Ureter (tissue), 1 donor: Measurements from ENCODE around the gene NBAS. TPM values are rescaled to one million over a fixed set of nuclear protein-coding genes. Genes with fewer than 3 reads are reported as not detected.
"Not testable (repeated sequence)": the region's sequence is repeated elsewhere in the genome, so short reads cannot be mapped to it uniquely, and the experiment has no call there.

Experiments
- DNase-seq: peaks from one replicate; pipeline ENCODE4 v3.0.0-alpha.2; 2020; ENCODE audit warnings: low spot score
- total RNA-seq: library from RNA; stranded (reverse); gene quantifications from one replicate; pipeline ENCODE4 v1.2.4, GENCODE V29; 2023
- donor health status: DM: yes; HTN: yes; CAD: no.

NBAS gene
- total RNA-seq, 1 donor from 2014 or later, result 55.1 TPM

DNA sequence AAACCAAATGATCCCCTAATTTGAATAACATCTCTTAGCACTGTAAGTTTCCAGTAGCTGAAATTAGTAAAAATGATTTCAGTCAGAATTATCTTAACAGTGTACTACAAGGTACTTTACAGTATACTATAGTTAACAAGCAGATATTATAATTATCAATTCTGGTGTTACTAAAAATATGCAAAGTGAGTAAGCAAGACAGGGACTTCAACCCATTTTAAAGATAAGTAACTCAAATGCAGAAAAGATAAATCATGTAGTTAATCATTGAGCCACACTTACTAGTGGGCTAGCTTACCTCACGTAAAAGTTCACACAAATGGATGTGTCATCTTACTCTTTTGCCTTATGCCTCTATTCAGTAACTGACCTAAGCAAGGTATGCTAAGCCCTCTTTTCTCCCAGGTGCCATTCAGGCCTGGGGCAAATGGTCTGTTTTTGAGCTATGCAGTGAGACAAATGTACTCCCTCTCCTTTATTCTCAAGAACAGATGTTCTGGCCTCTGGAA is 101.0 kb downstream of the NBAS start:
- no peak for DNase-seq

DNA sequence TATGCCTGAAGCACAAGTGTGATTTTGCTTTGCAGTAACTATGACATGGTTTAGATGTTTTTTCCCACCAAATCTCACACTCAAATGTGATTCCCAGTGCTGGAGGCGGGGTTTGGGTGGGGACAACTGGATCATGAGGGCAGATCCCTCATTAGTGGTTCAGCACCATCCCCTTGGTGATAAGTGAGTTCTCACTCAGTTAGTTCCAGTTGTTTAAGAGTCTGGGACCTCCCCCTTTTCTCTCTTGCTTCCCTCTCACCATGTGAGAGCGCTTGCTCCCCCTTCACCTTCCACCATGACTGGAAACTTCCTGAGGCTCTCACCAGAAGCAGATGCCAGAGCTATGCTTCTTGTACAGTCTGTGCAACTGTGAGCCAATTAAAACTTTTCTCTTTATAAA is 102.9 kb downstream of the NBAS start:
- no peak for DNase-seq

DNA sequence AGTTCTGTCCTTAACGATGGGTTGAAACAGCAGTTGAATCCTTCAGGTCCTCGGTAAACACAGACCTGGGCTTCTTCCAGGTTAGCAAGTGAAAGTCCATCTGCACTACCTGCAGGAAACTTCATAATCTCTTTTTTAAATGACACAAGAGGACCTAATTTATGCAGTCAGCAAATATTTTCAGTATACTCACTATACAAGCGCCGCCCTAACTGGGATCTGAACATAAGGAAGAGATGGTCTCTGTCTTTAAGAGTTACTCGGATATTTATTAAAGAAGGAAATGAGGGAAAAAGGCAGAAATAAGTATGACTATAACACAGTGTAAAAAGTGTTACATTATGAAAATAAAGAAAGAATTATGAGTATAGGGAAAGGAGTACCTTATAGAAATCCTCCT is 103.3 kb downstream of the NBAS start:
- no peak for DNase-seq

DNA sequence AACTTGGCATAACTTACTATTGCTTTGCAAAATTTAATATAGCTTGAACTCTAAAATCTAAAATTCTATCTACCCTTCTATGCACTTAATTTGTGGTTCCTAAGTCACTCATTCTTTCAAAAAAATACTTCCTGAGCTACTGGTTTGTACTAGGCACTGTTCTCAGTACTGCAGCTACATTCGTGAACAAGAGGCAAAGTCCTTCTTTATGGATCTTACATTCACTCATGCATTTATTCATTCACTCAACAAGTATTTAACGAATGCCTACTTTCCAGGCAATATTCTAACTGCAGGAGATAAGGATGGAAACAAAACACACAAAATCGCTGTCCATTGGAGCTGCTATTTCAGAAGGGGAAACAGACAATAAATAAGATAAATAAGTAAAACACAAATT is 104.8 kb downstream of the NBAS start:
- no peak for DNase-seq

DNA sequence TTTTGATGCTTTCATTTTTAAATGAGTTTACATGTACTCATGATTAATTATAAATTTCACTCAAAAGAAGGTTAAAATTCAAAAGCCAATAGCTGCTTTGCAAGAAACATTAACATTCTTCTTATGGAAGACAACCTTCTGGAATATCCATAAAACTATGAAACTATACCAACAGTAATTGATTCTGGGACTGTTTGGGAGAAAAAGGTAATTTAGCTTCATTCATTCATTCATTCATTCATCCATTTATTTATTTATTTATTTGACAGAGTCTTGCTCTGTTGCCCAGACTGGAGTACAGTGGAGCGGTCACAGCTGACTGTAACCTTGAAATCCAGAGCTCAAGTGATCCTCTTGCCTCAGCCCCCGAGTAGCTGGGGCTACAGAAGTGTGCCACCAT is 110.3 kb downstream of the NBAS start:
- DNase-seq, result no peak

DNA sequence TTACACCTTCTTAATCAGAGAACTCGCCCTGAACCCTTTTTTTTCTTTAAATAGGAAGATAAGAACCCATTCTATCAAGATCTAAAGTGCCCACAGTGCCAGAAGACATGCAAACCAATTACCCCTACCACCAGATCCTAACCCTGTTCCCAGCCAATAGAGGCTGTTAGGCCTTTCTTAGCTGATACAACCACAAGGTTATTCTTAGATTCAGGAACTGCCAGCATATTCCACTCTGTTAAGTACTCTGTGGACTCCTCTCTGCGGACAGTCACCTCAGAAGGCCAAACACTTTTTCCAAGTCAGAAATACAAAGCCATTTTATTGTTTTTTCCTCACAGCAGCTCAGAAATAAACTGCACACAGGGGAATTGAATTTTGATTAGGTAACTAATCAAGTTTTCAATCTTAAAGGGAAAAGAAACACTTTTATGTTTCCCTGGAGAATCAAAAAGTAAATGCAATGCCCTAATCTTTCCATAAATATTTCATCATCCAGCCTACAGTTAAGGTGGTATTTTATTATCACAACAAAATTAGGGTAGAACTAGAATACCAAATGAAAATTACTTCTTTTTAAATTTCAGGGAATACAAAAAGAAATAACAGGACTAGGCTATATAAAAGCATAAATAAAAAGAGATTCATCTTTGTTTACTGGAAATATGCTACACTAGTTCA is 111.4 kb downstream of the NBAS start:
- DNase-seq, result no peak

DNA sequence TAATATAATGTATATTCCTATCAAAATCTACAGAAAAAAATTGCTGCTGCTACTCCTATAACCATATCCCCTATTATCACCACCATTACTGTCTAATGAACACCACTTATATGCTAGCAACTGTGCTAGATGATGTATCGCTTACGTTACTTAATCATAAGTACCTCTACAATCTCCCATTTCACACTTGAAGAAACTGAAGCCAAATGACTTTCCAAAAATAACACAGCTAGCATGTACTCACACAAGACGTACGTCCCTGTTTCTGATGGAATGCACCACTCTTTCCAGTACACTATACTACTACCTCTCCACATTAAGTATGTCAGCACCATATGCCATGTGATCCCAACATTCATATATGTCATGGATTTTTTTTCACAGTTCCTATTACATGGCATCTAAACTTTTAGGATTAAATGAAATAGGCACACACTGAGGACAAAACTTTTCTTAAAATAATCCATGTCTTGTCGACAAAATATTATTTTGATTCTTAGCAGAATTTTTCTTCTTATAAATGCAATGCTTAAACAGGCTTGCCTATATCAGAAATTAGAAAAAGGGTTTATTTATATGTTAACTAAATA is 112.8 kb downstream of the NBAS start:
- DNase-seq, result no peak

DNA sequence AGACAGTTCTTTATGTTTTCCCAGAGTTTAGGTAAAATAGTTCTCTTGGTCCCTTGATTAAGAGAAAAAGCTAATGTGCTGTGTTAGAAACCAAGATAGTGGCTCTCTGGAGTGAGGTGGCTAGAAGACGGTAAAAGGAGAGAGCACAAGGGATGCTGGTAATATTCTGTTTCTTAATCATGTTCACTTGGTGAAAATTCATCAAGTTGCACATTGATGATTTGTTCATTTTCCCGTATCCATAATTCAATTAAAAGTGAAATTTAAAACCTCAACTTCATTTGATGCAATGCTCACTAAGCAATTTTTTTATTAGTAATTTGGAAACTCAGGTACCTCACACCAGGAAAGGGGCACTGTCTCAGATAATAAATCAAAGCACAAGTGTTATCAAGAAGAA is 113.8 kb downstream of the NBAS start:
- DNase-seq, result no peak

DNA sequence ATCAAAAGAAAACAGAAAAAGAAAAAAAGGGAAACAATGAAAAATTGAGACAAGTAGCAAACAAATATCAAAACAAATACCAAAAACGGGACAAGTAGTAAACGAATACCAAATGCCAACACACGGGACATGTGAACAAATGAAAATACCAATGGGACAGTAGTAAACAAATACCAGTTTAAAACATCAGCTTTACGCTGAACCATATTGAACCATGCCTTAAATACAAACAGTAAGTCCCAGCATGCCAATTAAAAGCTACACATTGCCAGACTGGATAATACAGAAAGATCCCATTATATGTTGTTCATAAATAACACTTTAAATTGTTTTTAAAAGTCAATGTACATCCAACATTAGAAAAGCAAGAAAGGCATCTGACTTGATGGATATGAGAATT is 114.2 kb downstream of the NBAS start:
- no peak for DNase-seq

DNA sequence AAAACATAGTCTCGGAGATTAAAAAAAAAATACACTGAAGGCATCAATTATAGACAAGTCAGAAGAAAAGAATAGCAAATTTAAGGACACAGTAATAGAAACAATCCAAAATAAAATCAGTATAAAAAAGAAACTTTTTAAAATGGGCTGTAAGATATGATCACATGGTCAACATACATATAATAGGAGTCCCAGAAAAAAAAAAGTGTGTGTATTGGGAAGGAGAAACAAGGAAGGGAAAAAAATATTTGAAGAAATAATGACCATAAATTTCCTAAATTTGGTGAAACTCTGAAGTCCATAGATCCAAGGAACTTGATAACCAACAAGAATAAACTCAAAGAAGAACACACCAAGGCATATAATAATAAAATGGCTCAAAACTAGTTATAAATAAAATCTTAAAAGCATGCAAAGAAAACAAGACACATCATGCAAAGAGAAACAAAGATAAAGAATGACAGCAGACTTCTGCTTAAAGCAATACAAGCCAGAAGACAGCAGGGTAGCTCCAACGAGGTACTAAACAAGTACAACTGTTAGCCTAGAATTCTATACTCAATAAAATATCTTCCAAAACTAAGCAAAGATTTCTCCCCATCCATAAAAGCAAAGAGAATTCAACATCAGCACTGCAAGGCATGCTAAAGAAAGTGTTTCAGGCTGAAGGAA is 115.1 kb downstream of the NBAS start:
- no peak for DNase-seq

DNA sequence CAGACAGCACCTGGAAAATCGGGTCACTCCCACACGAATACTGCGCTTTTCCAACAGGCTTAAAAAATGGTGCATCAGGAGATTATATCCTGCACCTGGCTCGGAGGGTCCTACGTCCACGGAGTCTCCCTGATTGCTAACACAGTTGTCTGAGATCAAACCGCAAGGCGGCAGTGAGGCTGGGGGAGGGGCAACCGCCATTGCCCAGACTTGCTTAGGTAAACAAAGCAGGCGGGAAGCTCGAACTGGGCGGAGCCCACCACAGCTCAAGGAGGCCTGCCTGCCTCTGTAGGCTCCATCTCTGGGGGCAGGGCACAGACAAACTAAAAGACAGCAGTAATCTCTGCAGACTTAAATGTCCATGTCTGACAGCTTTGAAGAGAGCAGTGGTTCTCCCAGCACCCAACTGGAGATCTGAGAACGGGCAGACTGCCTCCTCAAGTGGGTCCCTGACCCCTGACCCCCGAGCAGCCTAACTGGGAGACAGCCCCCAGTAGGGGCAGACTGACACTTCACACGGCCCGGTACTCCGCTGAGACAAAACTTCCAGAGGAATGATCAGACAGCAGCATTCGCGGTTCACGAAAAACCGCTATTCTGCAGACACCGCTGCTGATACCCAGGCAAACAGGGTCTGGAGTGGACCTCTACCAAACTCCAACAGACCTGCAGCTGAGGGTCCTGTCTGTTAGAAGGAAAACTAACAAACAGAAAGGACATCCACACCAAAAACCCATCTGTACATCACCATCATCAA is 121.2 kb downstream of the NBAS start:
- not testable (repeated sequence) for DNase-seq

DNA sequence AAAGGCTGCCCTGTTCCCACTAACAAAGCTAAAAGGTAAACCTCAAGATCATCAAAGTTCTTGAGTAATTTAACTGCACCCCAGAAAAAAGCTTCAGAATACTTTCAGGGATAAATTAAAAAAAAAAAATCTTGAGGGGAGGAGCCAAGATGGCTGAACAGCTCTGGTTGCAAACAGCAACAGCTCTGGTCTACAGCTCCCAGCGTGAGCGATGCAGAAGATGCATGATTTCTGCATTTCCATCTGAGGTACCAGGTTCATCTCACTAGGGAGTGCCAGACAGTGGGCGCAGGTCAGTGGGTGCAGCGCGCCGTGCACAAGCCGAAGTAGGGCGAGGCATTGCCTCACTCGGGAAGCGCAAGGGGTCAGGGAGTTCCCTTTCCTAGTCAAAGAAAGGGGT is 121.8 kb downstream of the NBAS start:
- DNase-seq, result not testable (repeated sequence)

DNA sequence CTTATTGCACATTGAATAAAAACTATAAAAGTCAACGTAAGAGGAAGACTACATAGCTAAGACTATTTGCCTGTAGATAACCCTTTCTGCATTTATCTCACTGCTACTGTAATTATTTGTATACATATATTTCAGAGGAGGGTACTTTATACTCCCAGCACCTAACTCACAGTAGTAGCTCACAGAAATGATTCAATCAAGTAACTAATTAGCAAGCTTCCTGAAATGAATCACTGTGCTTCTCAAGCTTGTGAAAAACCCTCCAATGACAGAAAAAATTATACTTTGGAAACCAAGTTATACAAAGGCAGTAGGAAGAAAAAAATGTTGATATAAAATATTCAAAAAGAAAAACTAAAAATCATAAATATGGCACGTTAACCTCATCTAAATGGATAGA is 124.9 kb downstream of the NBAS start:
- no peak for DNase-seq

DNA sequence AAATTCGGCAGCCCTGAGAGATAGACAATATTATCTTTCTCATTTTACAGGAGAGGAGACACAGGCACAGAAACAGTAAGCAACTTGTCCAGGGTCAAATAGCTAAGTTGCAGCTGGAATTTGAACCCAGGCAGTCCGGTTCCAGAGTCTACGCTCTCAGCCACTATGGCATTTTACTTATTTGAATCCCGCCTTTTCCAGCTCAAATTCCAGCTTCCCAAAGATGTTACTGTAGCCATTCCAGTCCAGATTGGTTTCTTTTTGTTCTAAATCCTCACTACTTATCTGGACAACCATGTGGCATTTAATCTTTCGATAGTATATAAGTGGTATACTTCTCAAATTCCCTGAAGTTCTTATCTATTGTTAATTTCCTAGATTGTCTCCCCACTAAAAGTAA is 125.7 kb downstream of the NBAS start:
- DNase-seq, result no peak

DNA sequence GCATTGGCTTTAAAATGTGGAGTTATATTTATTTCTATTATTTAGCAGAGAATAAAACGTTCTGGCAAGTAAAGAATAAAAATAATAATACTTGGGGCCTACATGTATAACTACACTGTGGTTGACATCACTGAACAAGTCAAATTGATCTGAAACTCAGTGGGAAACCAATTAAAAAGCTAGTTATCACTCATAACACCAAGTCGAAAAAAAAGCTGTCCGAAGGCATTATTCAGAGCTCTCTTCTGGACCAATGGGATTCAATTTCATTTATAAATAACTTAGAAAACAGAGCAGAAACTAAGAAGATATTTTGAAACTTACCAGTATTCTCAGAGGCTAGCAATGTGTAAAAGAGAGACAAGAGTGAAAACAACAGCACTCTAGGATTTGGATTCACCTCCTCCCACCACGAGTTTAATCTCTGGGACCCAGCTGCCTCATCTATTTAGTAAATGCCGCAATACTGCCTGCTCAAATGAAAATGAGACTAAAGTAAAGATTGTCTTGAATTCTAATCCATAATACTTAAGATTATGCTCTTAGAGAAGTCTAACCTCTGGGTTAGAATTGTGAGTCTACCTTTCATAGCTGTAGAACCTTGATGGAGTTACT is 128.4 kb downstream of the NBAS start:
- DNase-seq, result no peak

DNA sequence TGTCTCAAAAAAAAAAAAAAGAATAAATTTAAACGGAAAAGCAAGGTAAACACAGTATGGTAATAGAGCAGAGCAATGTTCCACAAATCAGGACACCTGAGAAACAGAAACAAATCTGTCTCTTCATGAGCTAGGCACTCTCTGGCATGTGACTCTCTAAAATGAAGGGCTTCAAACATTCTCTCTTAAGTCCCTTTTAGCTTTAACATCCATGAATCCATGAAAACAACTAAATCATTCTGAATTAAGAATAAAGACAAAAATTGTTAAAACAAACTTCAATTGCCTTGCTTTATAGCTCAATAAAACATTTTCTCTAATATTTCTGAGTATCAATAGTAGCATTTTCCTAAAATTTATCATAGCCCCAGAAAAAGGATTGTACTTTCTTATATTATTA is 132.1 kb downstream of the NBAS start:
- DNase-seq, result no peak

DNA sequence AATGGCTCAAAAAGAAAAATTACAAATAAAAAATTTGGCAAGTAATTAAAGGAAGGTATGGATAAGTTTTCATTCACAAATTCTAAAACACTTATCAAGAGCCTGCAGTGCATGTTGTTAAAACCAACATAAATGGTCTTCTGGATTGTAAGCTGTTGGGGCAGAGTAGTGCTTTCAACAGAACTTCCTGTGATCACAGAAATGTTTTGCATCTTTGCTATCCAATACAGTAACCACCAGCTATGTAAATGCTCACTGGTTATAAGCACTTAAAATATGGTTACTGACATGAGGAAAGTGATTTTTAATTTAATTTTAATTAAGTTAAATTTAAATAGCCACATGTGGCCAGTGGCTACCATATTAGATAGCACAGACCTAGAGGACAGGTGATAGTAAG is 133.1 kb downstream of the NBAS start:
- no peak for DNase-seq

DNA sequence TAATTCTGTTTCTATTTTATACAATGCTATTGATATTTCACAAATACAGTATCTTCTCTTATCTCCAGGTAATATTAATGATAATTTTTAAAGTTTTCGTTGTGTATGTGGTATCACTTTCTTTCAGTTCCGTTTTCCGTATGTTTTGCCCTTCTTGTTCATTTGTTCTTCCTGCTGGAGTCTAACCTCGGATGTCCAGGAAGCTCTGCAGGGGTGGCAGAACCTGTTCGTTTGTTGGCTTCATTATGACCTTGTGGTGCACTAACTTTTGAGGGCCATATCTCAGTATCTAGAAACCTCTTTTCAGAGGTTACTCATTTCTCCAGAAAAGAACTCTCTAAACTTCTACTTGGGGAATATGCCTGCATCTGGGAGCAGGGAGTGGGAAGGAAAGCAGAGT is 134.5 kb downstream of the NBAS start:
- no peak for DNase-seq

DNA sequence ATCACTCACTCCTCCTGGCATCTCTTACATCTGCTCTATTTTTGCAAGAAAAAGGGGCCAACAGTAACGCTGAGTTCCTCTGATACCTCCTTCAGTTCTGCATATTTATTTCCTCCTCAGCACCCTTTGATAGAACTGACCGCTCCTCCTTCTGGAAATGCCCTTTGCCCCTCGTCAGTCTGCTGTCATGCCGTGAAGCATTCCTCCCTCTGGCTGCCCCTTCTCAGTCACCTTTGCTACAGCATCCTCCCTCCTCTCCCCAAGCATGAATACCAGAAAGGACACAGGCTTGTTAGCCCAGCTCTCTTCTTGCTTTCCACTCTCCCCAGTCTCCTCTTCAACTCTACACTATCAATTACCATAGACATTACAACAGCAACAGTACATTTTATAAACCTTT is 135.4 kb downstream of the NBAS start:
- no peak for DNase-seq

DNA sequence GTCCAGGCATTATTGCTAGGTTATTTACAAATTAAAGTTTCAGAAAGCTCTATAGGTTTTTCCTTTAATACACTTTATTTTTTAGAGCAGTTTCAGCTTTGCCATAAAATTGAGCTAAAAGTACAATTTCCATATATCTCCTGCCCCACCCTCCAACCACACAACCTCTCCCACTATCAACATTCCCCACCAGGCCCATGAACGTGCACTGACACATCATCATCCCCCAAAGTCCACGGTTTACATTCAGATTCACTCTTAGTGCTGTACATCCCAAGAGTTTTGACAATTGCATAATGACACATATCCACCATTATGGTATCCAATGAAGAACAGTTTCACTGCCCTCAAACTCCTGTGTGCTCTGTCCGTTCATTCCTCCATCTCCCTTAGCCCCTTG is 139.4 kb downstream of the NBAS start:
- no peak for DNase-seq

DNA sequence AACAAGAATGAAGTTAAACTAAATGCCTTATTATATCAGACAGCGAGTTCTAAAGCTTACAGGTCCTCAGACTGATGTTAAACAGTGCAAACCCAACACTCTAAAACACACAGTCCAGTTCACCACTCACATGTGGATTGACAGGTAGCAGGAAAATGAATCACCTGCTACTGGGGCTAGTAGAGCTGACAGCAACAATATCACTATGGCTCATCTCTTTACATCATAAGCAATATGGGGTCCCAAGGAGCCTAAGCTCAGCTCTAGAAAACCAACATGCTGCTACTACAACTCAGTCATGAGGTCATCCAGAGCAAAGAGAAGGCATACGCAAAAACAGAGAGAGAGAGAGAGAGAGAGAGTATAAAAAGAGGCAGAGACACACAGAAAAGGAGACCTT is 145.4 kb downstream of the NBAS start:
- no peak for DNase-seq

DNA sequence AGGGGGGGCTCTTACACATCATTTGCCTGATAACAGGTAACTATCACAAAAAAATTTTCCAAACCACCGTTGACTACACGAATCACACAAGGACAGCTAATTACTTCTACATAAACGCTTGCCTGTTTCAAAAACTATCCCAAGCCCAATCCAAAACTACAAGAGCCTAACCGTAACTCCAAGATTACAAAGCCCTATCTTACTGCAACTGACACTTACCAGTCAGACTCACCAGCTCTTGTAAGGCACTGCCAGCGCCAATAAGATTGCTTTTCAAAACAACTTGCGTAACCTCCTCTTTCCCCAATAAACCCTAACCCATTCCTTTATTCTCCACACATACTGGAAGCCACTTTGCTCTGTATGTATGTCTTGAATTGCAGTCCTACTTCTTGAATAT is 148.4 kb downstream of the NBAS start:
- DNase-seq, result no peak
